Endothelial cell of umbilical vein (primary cell): ENCODE results near the gene DPEP3. TPM values are rescaled to one million over a fixed set of nuclear protein-coding genes. Genes with fewer than 3 reads are reported as not detected.

Source experiments
- BruUV-seq: library from RNA; stranded (reverse); fragments of 400-500 nt; replicated peaks from 2 replicates; lab custom pipeline; 2021; lab: Mats Ljungman, UMichigan
- CTCF ChIA-PET: fragments of 300-600, 350-600 bp; sonication (Branson Sonifier 250); formaldehyde crosslinking; loops from one replicate; lab custom pipeline; 2021; ENCODE audit warnings: antibody characterized with exemption, inconsistent platforms; lab: Charles Lee
- POLR2A ChIA-PET: fragments of 300-600, 350-600 bp; sonication (Branson Sonifier 250); formaldehyde crosslinking; loops from one replicate; lab custom pipeline; 2021; ENCODE audit warnings: antibody characterized with exemption, inconsistent platforms; lab: Charles Lee
- DNase-seq: peaks from one replicate; pipeline ENCODE4 v3.0.0-alpha.2; 2011; ENCODE audit warnings: low read depth, low spot score
- FAIRE-seq: peaks from 2 replicates; lab custom pipeline; 2011; peaks lifted over from hg19 to GRCh38; lab: Jason Lieb, UNC
- H2AFZ ChIP-seq: 2 replicates; pipeline ENCODE4 v1.6.0; 2012; ENCODE audit warnings: low read depth, low read length, control low read depth, inconsistent platforms
- H3K27ac ChIP-seq: 2 replicates; pipeline ENCODE4 v1.5.1; 2011; ENCODE audit warnings: low read depth, mild to moderate bottlenecking, control low read depth, low read length, moderate library complexity; ENCODE audit not compliant: insufficient read depth
- H3K27me3 ChIP-seq, 2 experiments: 2 replicates each; pipeline versions ENCODE4 v1.6.0 to v1.6.1; 2011; ENCODE audit warnings: low read length in 2 of 2, mixed read lengths in 1 of 2; ENCODE audit not compliant: control insufficient read depth in 2 of 2, insufficient read depth in 2 of 2
- H3K36me3 ChIP-seq, 2 experiments: 2 replicates in 1 of 2; 3 replicates in 1 of 2; pipeline ENCODE4 v1.5.1; 2011; ENCODE audit warnings: low read length in 2 of 2, mild to moderate bottlenecking in 1 of 2, moderate library complexity in 1 of 2; ENCODE audit not compliant: control insufficient read depth in 2 of 2, insufficient read depth in 2 of 2; ENCODE audit errors: extremely low read depth in 1 of 2
- H3K4me1 ChIP-seq: 3 replicates; pipeline ENCODE4 v1.5.1; 2011; ENCODE audit warnings: mild to moderate bottlenecking, low read length; ENCODE audit not compliant: control insufficient read depth, insufficient read depth; ENCODE audit errors: extremely low read depth
- H3K4me2 ChIP-seq: 2 replicates; pipeline ENCODE4 v1.6.1; 2011; ENCODE audit warnings: low read length, control low read depth, mixed read lengths; ENCODE audit not compliant: insufficient read depth
- H3K4me3 ChIP-seq, 3 experiments: fragments of 200-600 bp in 1 of 3; sonication (generic), shearing (Covaris generic) in 1 of 3; replicated peaks in 1 of 3; 2 replicates each; pipeline ENCODE4 v1.5.1; 2011 to 2016; ENCODE audit warnings: control low read depth in 3 of 3, low read length in 3 of 3, mild to moderate bottlenecking in 2 of 3, inconsistent platforms in 1 of 3, low read depth in 1 of 3, moderate library complexity in 1 of 3; ENCODE audit not compliant: insufficient read depth in 1 of 3
- H3K79me2 ChIP-seq: 2 replicates; pipeline ENCODE4 v1.6.0; 2012; ENCODE audit warnings: low read length, inconsistent platforms; ENCODE audit not compliant: control insufficient read depth, insufficient read depth
- H3K9ac ChIP-seq: replicated peaks from 2 replicates; pipeline ENCODE3; 2011; ENCODE audit warnings: low read length, control low read depth; ENCODE audit not compliant: insufficient read depth; ENCODE audit errors: extremely low read depth
- H3K9me1 ChIP-seq: replicated peaks from 3 replicates; pipeline ENCODE4 v1.6.0; 2011; ENCODE audit warnings: mild to moderate bottlenecking, low read length; ENCODE audit not compliant: control insufficient read depth, insufficient read depth; ENCODE audit errors: extremely low read depth
- H3K9me3 ChIP-seq: replicated peaks from 2 replicates; pipeline ENCODE4 v1.5.1; 2012; ENCODE audit warnings: low read length, inconsistent platforms; ENCODE audit not compliant: control insufficient read depth, insufficient read depth
- H4K20me1 ChIP-seq: replicated peaks from 2 replicates; pipeline ENCODE3; 2011; ENCODE audit warnings: mild to moderate bottlenecking, low read length; ENCODE audit not compliant: control insufficient read depth, insufficient read depth; ENCODE audit errors: extremely low read depth
- CTCF ChIP-seq, 2 donors: IDR thresholded peaks; 1 replicate in 1 of 2; 2 replicates in 1 of 2; pipeline ENCODE4 v1.5.1; 2011; ENCODE audit warnings: low read length in 2 of 2, mild to moderate bottlenecking in 2 of 2, moderate library complexity in 2 of 2, control low read depth in 1 of 2, inconsistent platforms in 1 of 2, low read depth in 1 of 2; ENCODE audit not compliant: insufficient read depth in 1 of 2; ENCODE audit errors: extremely low read depth in 1 of 2
- EZH2 ChIP-seq: IDR thresholded peaks from 2 replicates; pipeline ENCODE4 v1.6.1; 2012; ENCODE audit warnings: borderline replicate concordance, low read depth, mild to moderate bottlenecking, moderate library complexity, low read length, inconsistent platforms; ENCODE audit not compliant: severe bottlenecking
- FOS ChIP-seq: IDR thresholded peaks from 2 replicates; pipeline ENCODE4 v1.6.1; 2011; ENCODE audit warnings: mild to moderate bottlenecking, low read length, moderate library complexity, borderline replicate concordance; ENCODE audit not compliant: insufficient read depth
- GATA2 ChIP-seq: IDR thresholded peaks from 2 replicates; pipeline ENCODE4 v1.7.0; 2011; ENCODE audit warnings: low read depth, mild to moderate bottlenecking, moderate library complexity, mixed read lengths, low read length; ENCODE audit not compliant: insufficient read length, insufficient read depth
- JUN ChIP-seq: IDR thresholded peaks from 2 replicates; pipeline ENCODE4 v1.6.1; 2011; ENCODE audit warnings: borderline replicate concordance, low read depth; ENCODE audit not compliant: insufficient read length, insufficient read depth
- MYC ChIP-seq: IDR thresholded peaks from one replicate; pipeline ENCODE4 v1.6.1; 2011; ENCODE audit warnings: mild to moderate bottlenecking, low read depth, low read length
- POLR2A ChIP-seq: IDR thresholded peaks from 2 replicates; pipeline ENCODE4 v1.6.1; 2012; ENCODE audit warnings: low read depth, mild to moderate bottlenecking, control low read depth, low read length
- POLR2AphosphoS5 ChIP-seq: IDR thresholded peaks from 2 replicates; pipeline ENCODE4 v1.6.1; 2012; ENCODE audit warnings: low read depth, mild to moderate bottlenecking, control low read depth, low read length, moderate library complexity; ENCODE audit not compliant: insufficient read depth
- dilution Hi-C: fragments of 300-500 bp; cut with MboI; formaldehyde crosslinking; loops from one replicate; pipeline ENCODE4 v1.15.0; 2019; ENCODE audit warnings: low sequenced_read_pairs; ENCODE audit not compliant: extremely low pct_ligation_motif_present
- intact Hi-C: fragments of 100-400 bp; cut with micrococcal nuclease; formaldehyde crosslinking; loops from one replicate; pipeline ENCODE4 v1.10.0; 2022
- polyA plus RNA-seq, 4 experiments: library from polyadenylated mRNA; depleted of rRNA in 3 of 4; stranded (reverse) in 3 of 4; unstranded in 1 of 4; fragments of >200 nt; gene quantifications; 2 replicates each; pipeline versions ENCODE4 v1.2.1 to v1.2.3, GENCODE V29; 2011 to 2012; ENCODE audit warnings: missing spikeins in 1 of 4
- total RNA-seq: library from RNA; stranded (reverse); gene quantifications from 2 replicates; pipeline ENCODE4 v1.2.3, GENCODE V29; 2021
- TF ChIP-seq, protein P1 (sequence below): IDR thresholded peaks from 2 replicates; pipeline ENCODE4 v1.6.1; 2011; ENCODE audit not compliant: insufficient read depth, insufficient read length

DPEP3 gene
- total and polyA plus RNA-seq, 2 donors (not counting 3 experiments of a cell fraction or from before 2014, with no cell fraction given) = 0.06 TPM; not detected in 1

DNA sequence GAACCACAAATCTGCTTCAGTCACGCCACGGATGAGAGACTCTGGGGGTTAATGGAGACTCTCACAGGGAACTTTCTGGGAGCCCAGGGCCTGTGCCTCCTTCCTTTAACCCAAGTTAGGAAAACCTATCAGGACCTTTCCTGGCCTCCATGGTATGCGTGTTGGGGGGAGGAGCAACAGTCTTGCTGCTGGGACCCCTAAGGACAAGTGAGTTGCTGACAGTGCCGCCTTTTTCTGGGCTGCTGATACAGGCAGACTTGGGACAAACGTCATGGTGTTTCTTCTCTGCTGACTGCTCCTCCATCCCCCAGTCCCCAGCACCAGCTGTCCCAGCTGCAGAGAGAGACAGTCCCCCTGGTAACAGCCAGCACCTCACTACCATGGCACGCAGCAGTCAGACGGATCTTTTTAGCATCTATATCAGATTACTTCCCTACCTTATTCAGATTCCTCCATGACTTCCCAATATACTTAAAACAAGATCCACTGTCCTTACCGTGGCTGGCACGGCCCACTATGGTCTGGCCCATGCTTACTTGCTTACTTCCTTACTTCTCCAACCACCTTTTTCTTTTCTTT lies 28.9 kb upstream of the DPEP3 start:
- BruUV-seq = no TSS peak
- no peak overlapping the region for H3K4me3 ChIP-seq
- no peak for TF ChIP-seq EZH2
- no peak for TF ChIP-seq CTCF (IDR thresholded peaks at IDR 0.05; ENCODE audit: extremely low read depth in 1 of 2, insufficient read depth in 1 of 2, low read depth in 1 of 2, low read length in 2 of 2)
- TF ChIP-seq POLR2A = no peak
- TF ChIP-seq JUN = no peak
- no peak for TF ChIP-seq GATA2
- no peak for TF ChIP-seq FOS
- no peak for TF ChIP-seq POLR2AphosphoS5
- TF ChIP-seq, protein P1, sequence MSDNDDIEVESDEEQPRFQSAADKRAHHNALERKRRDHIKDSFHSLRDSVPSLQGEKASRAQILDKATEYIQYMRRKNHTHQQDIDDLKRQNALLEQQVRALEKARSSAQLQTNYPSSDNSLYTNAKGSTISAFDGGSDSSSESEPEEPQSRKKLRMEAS = no peak
- TF ChIP-seq MYC = no peak
- no peak overlapping the region for H3K27ac ChIP-seq
- no peaks in the 10 kb centered on the region for H4K20me1 ChIP-seq
- H3K36me3 ChIP-seq = no peaks in the 10 kb centered on the region
- CTCF ChIA-PET = no interaction called here
- FAIRE-seq = no peak
- H3K9me3 ChIP-seq = no peaks in the 10 kb centered on the region
- dilution Hi-C loops (no loop called here), intact Hi-C loops (no loop called here)
- POLR2A ChIA-PET = no interaction called here
- H3K27me3 ChIP-seq = no peaks in the 10 kb centered on the region
- DNase-seq = no peak
- peaks cover 10% of the 10 kb centered on the region for H3K4me1 ChIP-seq
- H3K4me2 ChIP-seq = no peak overlapping the region
- H2AFZ ChIP-seq = no peak overlapping the region
- no peaks in the 10 kb centered on the region for H3K9me1 ChIP-seq
- no peaks in the 10 kb centered on the region for H3K79me2 ChIP-seq
- no peak overlapping the region for H3K9ac ChIP-seq
